Measurements from ENCODE around the gene PTPRN2. TPM values are rescaled to one million over a fixed set of nuclear protein-coding genes. Genes with fewer than 3 reads are reported as not detected.

The PTPRN2 gene
- polyA plus RNA-seq, 1 of the 3 experiments (the other 2 are of a cell fraction): 4.0 TPM

- H3K9me2 ChIP-seq: no peaks in the 10 kb centered on the region
- 73% methylated on average over 23 of the region's 29 CpGs for WGBS (ENCODE audit: low lambda C conversion rate)
- no peak overlapping the region for H2AFZ ChIP-seq (ENCODE audit: low read depth)
- H3K9me3 ChIP-seq: 0 out of 2 replicates have a peak, but pooled peaks cover 8% of the 10 kb centered on the region
- H3K27ac ChIP-seq (ENCODE audit: low read depth in 2 of 2, low read length in 1 of 2): no peak overlapping the region; a peak in 1 of 4 replicates
- no peaks in the 10 kb centered on the region for H3K79me2 ChIP-seq (ENCODE audit: insufficient read depth)
- H3K4me3 ChIP-seq (ENCODE audit: low read depth in 2 of 2, low read length in 1 of 2): no peak overlapping the region
- peaks cover 0 to 16% of the 10 kb centered on the region in 2 experiments; a peak in 1 of 4 replicates for H3K4me1 ChIP-seq (ENCODE audit: control insufficient read depth in 1 of 2, insufficient read depth in 2 of 2, low read depth in 1 of 2, low read length in 1 of 2)
- no peak for TF ChIP-seq NRF1 (IDR thresholded peaks at IDR 0.05; ENCODE audit: low read depth, low read length)
- TF ChIP-seq SMC3 (IDR thresholded peaks at IDR 0.05; ENCODE audit: low read depth, low read length): no peak
- TF ChIP-seq GABPA (IDR thresholded peaks at IDR 0.05; ENCODE audit: low read depth): no peak
- TF ChIP-seq FOXM1 (IDR thresholded peaks at IDR 0.05; ENCODE audit: low read depth): no peak
- no peak for TF ChIP-seq TAF1 (IDR thresholded peaks at IDR 0.05; ENCODE audit: borderline replicate concordance, low read depth, low read length)
- no peak for TF ChIP-seq RFX5 (IDR thresholded peaks at IDR 0.05; ENCODE audit: low read length)
- no peak for TF ChIP-seq GATA2 (CRISPR knock-in tag; IDR thresholded peaks at IDR 0.05)
- no peak for TF ChIP-seq YY1 (IDR thresholded peaks at IDR 0.05; ENCODE audit: low read depth)
- TF ChIP-seq RXRA (IDR thresholded peaks at IDR 0.05; ENCODE audit: borderline replicate concordance, low read depth): no peak
- no peak for TF ChIP-seq JUND (IDR thresholded peaks at IDR 0.05)
- TF ChIP-seq POLR2AphosphoS5 (IDR thresholded peaks at IDR 0.05; ENCODE audit: low read depth, low read length): no peak
- H3K36me3 ChIP-seq (replicated peaks in 1 of 2; ENCODE audit: control insufficient read depth in 1 of 2, insufficient read depth in 2 of 2, low read length in 1 of 2): no peaks in the 10 kb centered on the region
- no peak overlapping the region for H3K4me2 ChIP-seq
- no peaks in the 10 kb centered on the region for H3K27me3 ChIP-seq (ENCODE audit: insufficient read depth)
- H4K20me1 ChIP-seq (ENCODE audit: insufficient read depth): no peaks in the 10 kb centered on the region
- no peak for DNase-seq
- H3F3A ChIP-seq (replicated peaks; ENCODE audit: insufficient read depth): no peaks in the 10 kb centered on the region
- POLR2A ChIA-PET: interaction anchor here (1.3 kb wide), 1 partner anchor 10 kb away, joined by 4 read pairs; no protein-coding TSS in a partner anchor
- no peak overlapping the region for H3K9ac ChIP-seq
- CTCF ChIA-PET: interaction anchor here (1.2 kb wide), 1 partner anchor 9 kb away, joined by 3 read pairs; no protein-coding TSS in a partner anchor
Measured at GRCh38 chr7:158267742-158268435, 319.7 kb downstream of the PTPRN2 start.

- no peaks in the 10 kb centered on the region for H3K79me2 ChIP-seq (ENCODE audit: insufficient read depth)
- peaks cover 5% of the 10 kb centered on the region for H3F3A ChIP-seq (replicated peaks; ENCODE audit: insufficient read depth)
- 55% methylated on average over 22 of the region's 30 CpGs for WGBS (ENCODE audit: low lambda C conversion rate)
- ChIA-PET POLR2A (interaction anchor here (1.3 kb wide), 1 partner anchor 9 kb away, joined by 4 read pairs; no protein-coding TSS in a partner anchor), CTCF (no interaction called here)
- H3K4me3 ChIP-seq (ENCODE audit: low read depth in 2 of 2, low read length in 1 of 2): no peak overlapping the region
- no peak overlapping the region for H2AFZ ChIP-seq (ENCODE audit: low read depth)
- H3K4me1 ChIP-seq (ENCODE audit: control insufficient read depth in 1 of 2, insufficient read depth in 2 of 2, low read depth in 1 of 2, low read length in 1 of 2): peaks cover 0 to 16% of the 10 kb centered on the region in 2 experiments; a peak in 1 of 4 replicates
- H3K9ac ChIP-seq: no peak overlapping the region
- H3K4me2 ChIP-seq: no peak overlapping the region
- no peaks in the 10 kb centered on the region for H4K20me1 ChIP-seq (ENCODE audit: insufficient read depth)
- no peaks in the 10 kb centered on the region for H3K27me3 ChIP-seq (ENCODE audit: insufficient read depth)
- H3K9me3 ChIP-seq: 0 out of 2 replicates have a peak, but pooled peaks cover 8% of the 10 kb centered on the region
- TF ChIP-seq MXI1 (IDR thresholded peaks at IDR 0.05; ENCODE audit: low read depth, low read length) (no peak), ELF1 (IDR thresholded peaks at IDR 0.05) (no peak), MEF2A (IDR thresholded peaks at IDR 0.05; ENCODE audit: borderline replicate concordance, low read depth) (no peak), CHD2 (IDR thresholded peaks at IDR 0.05; ENCODE audit: low read length, partially characterized antibody) (no peak), EZH2phosphoT487 (IDR thresholded peaks at IDR 0.05; ENCODE audit: borderline replicate concordance, low read depth) (no peak), FOSL2 (IDR thresholded peaks at IDR 0.05; ENCODE audit: borderline replicate concordance, low read depth) (no peak), NFIC (IDR thresholded peaks at IDR 0.05; ENCODE audit: borderline replicate concordance) (no peak), FOXJ3 (CRISPR knock-in tag; IDR thresholded peaks at IDR 0.05) (no peak), TCF12 (IDR thresholded peaks at IDR 0.05) (no peak), IRF3 (IDR thresholded peaks at IDR 0.05; ENCODE audit: low read depth, low read length) (no peak), NRF1 (IDR thresholded peaks at IDR 0.05; ENCODE audit: low read depth, low read length) (no peak), GATA2 (CRISPR knock-in tag; IDR thresholded peaks at IDR 0.05) (no peak), YY1 (IDR thresholded peaks at IDR 0.05; ENCODE audit: low read depth) (no peak)
- TF ChIP-seq, protein P1, sequence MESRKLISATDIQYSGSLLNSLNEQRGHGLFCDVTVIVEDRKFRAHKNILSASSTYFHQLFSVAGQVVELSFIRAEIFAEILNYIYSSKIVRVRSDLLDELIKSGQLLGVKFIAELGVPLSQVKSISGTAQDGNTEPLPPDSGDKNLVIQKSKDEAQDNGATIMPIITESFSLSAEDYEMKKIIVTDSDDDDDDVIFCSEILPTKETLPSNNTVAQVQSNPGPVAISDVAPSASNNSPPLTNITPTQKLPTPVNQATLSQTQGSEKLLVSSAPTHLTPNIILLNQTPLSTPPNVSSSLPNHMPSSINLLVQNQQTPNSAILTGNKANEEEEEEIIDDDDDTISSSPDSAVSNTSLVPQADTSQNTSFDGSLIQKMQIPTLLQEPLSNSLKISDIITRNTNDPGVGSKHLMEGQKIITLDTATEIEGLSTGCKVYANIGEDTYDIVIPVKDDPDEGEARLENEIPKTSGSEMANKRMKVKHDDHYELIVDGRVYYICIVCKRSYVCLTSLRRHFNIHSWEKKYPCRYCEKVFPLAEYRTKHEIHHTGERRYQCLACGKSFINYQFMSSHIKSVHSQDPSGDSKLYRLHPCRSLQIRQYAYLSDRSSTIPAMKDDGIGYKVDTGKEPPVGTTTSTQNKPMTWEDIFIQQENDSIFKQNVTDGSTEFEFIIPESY (IDR thresholded peaks at IDR 0.05; ENCODE audit: borderline replicate concordance, low read depth): no peak
- no peak for DNase-seq
- no peaks in the 10 kb centered on the region for H3K9me2 ChIP-seq
- no peak overlapping the region; a peak in 1 of 4 replicates for H3K27ac ChIP-seq (ENCODE audit: low read depth in 2 of 2, low read length in 1 of 2)
- H3K36me3 ChIP-seq (replicated peaks in 1 of 2; ENCODE audit: control insufficient read depth in 1 of 2, insufficient read depth in 2 of 2, low read length in 1 of 2): no peaks in the 10 kb centered on the region
Measured at GRCh38 chr7:158266817-158267741, 320.5 kb downstream of the PTPRN2 start.
